Mucosa of stomach (tissue), 1 donor: ENCODE measurements around the gene ZNRF3.

Source experiments
- H3K27me3 ChIP-seq: one replicate; pipeline ENCODE4 v1.7.0; 2013; ENCODE audit warnings: mild to moderate bottlenecking, low read length; ENCODE audit not compliant: control insufficient read depth, insufficient read depth
- H3K36me3 ChIP-seq: one replicate; pipeline ENCODE4 v1.7.0; 2013; ENCODE audit warnings: low read length; ENCODE audit not compliant: control insufficient read depth, insufficient read depth
- H3K4me1 ChIP-seq: one replicate; pipeline ENCODE4 v1.7.0; 2013; ENCODE audit warnings: mild to moderate bottlenecking, low read length; ENCODE audit not compliant: control insufficient read depth, insufficient read depth
- H3K4me3 ChIP-seq: one replicate; pipeline ENCODE4 v1.7.0; 2013; ENCODE audit warnings: low read length
- H3K9ac ChIP-seq: one replicate; pipeline ENCODE4 v1.7.0; 2013; ENCODE audit warnings: mild to moderate bottlenecking, low read length, moderate library complexity
- H3K9me3 ChIP-seq: one replicate; pipeline ENCODE4 v1.7.0; 2013; ENCODE audit warnings: mild to moderate bottlenecking, low read length, moderate library complexity; ENCODE audit not compliant: control insufficient read depth
- donor health status: Pancreatic carcinoma.

Gene ZNRF3

DNA sequence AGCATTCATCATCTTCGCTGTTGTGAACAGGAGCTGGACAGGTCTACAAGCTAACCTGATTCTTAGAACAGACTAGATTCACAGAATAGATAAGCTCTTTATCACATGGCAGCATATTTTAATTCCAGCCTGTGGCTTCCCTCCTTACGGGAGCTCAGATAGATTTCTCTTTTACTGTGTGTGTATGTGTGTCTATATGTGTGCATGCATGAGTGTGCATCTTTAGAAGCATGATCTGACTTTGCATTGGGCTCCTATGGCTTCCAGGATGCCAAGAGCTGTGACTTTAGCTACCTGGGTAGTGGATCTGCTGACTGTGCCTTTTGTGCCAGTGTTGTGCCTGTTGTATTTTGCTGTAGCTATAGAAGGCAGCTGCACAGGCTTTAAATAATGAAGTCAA is 44.3 kb downstream of the ZNRF3 start:
- H3K9ac ChIP-seq, result no peak overlapping the region
- peaks cover 4% of the 10 kb centered on the region for H3K27me3 ChIP-seq
- H3K9me3 ChIP-seq, result no peaks in the 10 kb centered on the region
- no peaks in the 10 kb centered on the region for H3K36me3 ChIP-seq
- H3K4me3 ChIP-seq, result no peak overlapping the region
- H3K4me1 ChIP-seq, result peaks cover 22% of the 10 kb centered on the region

DNA sequence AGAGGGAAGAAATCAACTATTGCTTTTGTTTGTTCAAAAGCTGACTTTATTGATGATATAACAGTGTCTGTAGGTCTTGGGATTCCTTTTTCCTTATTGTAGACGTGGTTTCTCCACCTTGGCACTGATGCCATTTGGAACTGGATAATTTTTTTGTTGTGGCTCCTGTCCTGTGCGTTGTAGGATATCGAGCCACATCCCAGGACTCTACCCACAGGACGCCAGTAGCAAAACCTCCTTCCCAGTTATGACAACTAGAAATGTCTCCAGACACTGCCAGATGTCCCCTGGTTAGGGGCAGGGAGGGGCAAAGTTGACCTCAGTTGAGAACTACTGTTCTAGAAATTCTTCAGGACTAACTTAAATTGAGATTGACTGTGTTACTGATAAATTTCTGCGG is 45.8 kb downstream of the ZNRF3 start:
- no peaks in the 10 kb centered on the region for H3K36me3 ChIP-seq
- H3K9ac ChIP-seq, result no peak overlapping the region
- no peaks in the 10 kb centered on the region for H3K27me3 ChIP-seq
- no peaks in the 10 kb centered on the region for H3K9me3 ChIP-seq
- no peak overlapping the region for H3K4me3 ChIP-seq
- peaks cover 20% of the 10 kb centered on the region for H3K4me1 ChIP-seq

DNA sequence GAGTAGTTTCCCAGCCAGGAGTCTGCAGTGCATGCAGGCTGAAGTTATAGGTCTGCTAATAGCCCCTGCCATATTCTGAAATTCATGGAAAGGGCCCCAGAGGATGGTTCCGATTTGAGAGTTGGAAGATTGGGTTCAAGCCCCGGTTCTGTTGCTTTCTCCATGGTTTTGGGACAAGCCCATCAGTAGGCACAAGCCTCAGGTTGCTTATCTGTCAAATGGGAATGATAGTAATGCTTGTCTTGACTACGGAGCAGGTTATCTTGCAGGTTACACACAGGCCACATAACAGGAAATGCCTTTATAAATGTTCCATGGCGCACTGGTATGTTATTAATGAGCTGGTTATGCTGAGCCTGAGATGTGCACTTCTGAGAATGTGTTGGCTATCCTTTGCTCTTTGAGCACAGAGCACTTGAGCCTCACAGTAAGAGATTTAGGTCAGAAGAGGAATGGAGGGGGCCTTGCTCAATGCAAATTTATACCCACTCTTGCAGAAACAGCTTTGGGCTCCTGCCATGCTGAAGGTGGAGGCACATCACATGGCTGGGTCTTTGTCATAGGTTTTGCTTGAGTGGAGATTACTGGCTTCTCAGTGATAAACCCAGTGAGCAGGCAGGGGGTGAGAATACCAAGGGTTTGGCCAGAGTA is 47.1 kb downstream of the ZNRF3 start:
- Histone ChIP-seq H3K9ac (no peak overlapping the region), H3K27me3 (no peaks in the 10 kb centered on the region), H3K4me3 (no peak overlapping the region), H3K4me1 (peaks cover 18% of the 10 kb centered on the region), H3K9me3 (no peaks in the 10 kb centered on the region), H3K36me3 (no peaks in the 10 kb centered on the region)

DNA sequence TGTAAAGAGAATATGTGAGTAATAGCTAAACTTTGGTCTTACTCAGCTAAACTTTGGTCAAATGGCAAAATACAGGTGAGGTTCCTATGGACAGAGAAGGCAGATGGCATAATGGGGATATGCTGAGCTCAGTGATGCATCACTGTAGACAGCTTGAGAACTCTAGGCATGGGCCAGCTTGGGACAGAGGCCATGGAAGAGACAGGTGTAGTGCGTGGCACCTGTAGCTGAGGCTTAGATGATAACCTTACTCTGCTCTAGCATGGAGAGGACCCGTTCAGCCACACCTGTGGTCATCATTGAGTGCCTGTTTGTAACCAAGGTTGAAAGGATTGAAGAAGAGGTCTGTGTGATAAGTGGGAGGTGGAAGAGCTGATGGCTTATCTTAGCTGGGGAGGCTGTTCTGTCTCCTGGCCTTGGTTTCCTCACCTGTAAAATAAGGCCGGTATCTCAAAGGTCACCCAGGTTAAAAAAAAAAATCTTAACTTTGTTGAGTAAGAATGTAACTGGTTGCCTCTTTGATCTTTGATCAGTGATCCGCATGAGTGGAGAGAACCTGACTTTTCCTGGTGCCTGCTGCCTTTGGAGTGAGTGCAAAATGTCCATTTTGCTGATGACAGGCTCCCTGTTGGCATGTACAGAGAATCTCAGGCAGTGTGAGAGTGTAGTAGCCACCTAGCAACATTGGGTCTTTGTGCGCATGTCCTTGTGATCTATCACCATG is 48.6 kb downstream of the ZNRF3 start:
- H3K4me1 ChIP-seq, result peaks cover 18% of the 10 kb centered on the region
- H3K4me3 ChIP-seq, result no peak overlapping the region
- no peaks in the 10 kb centered on the region for H3K36me3 ChIP-seq
- no peak overlapping the region for H3K9ac ChIP-seq
- H3K27me3 ChIP-seq, result no peaks in the 10 kb centered on the region
- no peaks in the 10 kb centered on the region for H3K9me3 ChIP-seq

DNA sequence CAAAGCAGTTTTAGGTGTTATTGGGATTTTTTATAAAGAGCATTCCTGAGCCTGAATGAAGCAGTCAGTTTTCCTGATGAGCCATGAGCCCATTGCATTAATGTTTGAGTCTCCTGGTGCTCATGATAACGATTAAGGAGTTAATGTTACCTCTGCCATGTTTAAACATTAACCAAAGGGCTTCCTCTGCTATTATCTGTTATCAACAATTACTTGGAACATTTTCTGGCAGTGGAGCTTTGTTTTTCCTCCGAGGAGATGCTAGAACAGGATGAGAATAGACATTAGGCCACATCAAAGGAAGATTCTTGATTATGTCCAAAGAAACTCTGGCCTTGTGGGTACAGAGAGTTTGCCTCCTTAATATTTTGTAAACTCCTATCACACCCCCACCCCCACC is 49.9 kb downstream of the ZNRF3 start:
- Histone ChIP-seq H3K4me1 (peaks cover 18% of the 10 kb centered on the region), H3K36me3 (no peaks in the 10 kb centered on the region), H3K9me3 (no peaks in the 10 kb centered on the region), H3K9ac (no peak overlapping the region), H3K27me3 (no peaks in the 10 kb centered on the region), H3K4me3 (no peak overlapping the region)

DNA sequence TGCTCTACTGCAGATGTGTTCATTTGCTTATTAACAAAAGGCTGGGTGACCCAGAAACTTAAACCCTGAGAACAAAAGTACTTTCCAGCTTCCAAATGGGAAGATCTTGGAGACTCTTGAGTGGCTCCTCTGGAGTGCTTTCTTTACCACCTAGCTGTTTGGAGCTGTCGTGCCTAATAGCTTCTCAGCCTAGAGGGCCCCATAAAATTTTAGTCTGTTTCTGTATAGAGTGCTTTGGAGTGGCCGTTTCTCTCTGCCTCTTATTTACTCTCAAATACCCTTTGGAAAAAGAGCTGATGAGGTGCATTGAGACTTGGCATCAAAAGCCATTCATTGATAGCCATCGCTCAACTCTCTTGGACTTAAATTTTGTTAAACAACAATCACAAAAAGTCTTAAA is 50.7 kb downstream of the ZNRF3 start:
- peaks cover 18% of the 10 kb centered on the region for H3K4me1 ChIP-seq
- H3K36me3 ChIP-seq, result no peaks in the 10 kb centered on the region
- no peaks in the 10 kb centered on the region for H3K9me3 ChIP-seq
- H3K27me3 ChIP-seq, result no peaks in the 10 kb centered on the region
- H3K4me3 ChIP-seq, result no peak overlapping the region
- no peak overlapping the region for H3K9ac ChIP-seq

DNA sequence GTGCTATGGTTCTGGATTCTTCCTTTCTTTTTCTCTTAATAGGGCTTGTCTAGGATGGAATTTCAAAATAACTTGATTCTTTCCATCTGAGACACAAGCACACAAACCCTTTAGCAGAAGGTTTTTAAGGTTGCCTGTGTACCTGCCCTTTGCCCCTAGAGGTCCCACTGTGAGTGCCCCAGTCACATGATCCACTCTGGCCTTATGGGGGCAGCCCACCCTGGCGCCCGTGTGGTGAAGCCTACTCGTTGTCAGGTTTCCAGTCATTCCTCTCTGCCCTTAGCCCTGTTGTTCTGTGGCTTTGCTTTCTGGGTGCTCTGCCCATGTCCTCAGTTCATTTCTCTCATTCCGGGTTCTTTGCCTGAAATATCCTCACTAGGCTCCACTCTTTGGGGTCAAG is 51.8 kb downstream of the ZNRF3 start:
- Histone ChIP-seq H3K36me3 (no peaks in the 10 kb centered on the region), H3K27me3 (no peaks in the 10 kb centered on the region), H3K4me3 (no peak overlapping the region), H3K9me3 (no peaks in the 10 kb centered on the region), H3K4me1 (peaks cover 17% of the 10 kb centered on the region), H3K9ac (no peak overlapping the region)

DNA sequence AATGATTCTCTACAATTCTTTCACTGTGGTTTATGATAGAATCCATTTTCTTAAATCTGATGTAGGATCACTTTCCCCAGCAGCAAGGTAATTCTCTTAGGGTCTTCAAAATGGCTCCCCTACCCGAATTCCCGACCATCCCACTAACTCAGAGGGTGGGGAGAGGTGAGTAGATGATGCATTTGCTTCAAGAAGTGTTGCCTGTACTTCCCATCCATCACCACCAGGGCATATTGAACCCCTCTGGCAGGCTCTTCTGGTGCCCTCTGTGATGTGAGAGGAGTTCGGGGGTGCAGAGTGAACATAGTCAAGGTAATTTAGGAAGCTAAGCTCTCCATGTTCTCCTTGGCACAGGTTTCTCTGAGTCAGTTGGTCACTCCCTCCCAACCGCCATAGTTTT is 52.3 kb downstream of the ZNRF3 start:
- Histone ChIP-seq H3K9ac (no peak overlapping the region), H3K4me3 (no peak overlapping the region), H3K27me3 (no peaks in the 10 kb centered on the region)

DNA sequence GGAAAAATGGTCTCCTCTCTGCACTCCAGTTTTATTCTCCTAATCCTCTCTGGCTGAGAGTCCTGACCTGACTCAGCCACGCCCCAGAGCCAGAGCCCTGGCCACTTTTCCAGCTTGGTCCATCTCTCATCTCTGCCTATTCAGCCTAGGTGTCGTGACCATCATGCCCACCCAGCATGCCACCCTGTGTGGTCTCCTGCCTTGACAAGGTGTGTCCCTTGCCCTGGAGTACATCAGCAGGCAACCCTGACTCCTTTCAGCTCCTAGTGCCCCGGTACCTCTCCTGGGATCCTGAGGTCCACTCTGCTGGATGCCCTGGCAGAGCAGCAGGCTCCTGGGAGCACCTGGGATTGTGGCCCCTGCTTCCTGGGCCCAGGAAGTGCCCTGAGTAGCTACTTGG is 52.8 kb downstream of the ZNRF3 start:
- no peak overlapping the region for H3K4me3 ChIP-seq
- H3K4me1 ChIP-seq, result peaks cover 7% of the 10 kb centered on the region
- H3K27me3 ChIP-seq, result no peaks in the 10 kb centered on the region
- H3K9ac ChIP-seq, result no peak overlapping the region
- H3K36me3 ChIP-seq, result no peaks in the 10 kb centered on the region
- no peaks in the 10 kb centered on the region for H3K9me3 ChIP-seq

More for the DNA sequence above, 52.3 kb downstream of the ZNRF3 start:
- Histone ChIP-seq H3K9me3 (no peaks in the 10 kb centered on the region), H3K4me1 (peaks cover 12% of the 10 kb centered on the region), H3K36me3 (no peaks in the 10 kb centered on the region)

DNA sequence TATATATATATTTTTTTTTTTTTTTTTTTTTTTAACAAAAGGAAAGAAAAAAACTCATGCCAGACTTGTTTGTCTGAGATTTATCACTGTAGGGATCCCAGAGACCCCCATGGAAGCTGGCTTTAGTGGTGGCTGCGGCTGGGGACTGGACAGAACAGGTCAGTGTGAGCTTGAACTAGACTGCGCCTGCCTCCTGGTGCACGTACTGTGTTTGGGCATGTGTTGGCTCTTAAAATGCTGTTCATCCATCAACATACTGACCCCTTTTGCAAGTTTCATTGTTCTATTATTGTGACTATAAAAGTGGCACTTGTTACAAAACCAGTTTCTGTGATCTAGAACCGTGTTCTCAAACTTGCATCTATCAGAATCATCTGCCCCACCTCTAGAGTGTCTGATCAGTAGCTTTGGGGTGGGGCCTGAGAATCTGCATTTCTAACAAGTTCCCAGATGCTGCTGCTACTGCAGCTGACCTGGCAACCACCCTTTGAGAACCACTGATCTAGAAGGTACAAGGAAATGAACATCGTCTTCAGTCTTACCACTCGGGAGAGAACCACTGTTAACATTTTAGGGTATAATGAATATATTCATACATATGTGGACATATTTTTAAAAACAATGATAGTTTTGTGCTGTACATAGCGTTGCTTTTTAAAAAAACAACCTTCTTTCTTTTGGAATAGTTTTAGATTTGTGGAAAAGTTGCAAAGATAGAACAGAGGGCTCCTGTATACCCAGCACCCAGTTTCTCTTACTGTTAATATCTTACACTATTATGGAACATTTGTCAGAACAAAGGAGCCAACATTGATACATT is 54.0 kb downstream of the ZNRF3 start:
- no peak overlapping the region for H3K4me3 ChIP-seq
- H3K36me3 ChIP-seq, result no peaks in the 10 kb centered on the region
- H3K27me3 ChIP-seq, result no peaks in the 10 kb centered on the region
- H3K9me3 ChIP-seq, result no peaks in the 10 kb centered on the region
- peaks cover under 1% of the 10 kb centered on the region for H3K4me1 ChIP-seq
- H3K9ac ChIP-seq, result no peak overlapping the region

DNA sequence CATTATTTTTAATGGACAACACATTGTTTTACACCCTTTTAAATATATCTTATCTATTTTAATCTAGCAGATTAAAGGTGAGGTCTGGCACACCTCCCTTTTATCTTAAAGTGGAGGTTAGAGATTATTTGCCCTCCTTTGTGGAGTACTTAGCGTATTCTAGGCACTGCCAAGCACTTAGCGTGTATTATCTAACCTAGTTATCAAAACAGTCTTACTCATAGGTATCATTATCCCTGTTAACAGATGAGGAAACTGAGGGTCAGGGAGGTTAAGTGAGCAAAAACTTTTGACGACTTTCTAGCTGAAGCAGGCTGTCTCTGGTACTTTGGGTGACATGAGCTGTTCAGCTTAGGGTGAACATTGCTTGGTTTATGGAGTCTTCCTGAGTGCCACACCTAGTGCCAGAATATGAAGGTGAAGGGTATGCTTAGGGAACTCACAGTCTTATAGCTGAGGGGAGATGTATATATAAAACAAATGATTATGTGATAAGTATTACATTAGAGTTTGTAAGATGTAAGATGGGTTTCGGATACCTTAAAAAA is 55.0 kb downstream of the ZNRF3 start:
- Histone ChIP-seq H3K4me1 (no peaks in the 10 kb centered on the region), H3K9ac (no peak overlapping the region), H3K27me3 (no peaks in the 10 kb centered on the region)

DNA sequence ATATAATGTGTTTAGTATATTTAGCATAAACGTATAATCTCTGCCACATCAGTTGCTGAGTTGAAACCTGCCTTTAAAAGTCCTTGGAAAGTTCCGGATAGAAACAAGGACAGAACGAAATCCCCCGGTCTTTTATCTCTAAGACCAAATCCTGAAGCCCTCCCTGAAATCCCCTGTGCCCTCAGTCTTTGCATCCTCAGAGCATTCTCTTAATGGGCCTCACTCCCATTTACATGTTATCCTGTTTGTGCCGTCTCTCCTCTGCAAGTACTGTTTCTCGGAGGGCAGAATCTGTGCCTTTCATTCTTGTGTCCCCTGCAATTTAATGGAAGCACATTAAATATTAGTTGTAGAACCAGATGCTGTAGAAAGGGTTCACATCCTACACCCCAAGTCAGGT is 56.0 kb downstream of the ZNRF3 start:
- Histone ChIP-seq H3K27me3 (no peaks in the 10 kb centered on the region), H3K36me3 (no peaks in the 10 kb centered on the region), H3K4me1 (no peaks in the 10 kb centered on the region), H3K9me3 (no peaks in the 10 kb centered on the region), H3K4me3 (no peak overlapping the region), H3K9ac (no peak overlapping the region)

More for the DNA sequence above, 55.0 kb downstream of the ZNRF3 start:
- H3K4me3 ChIP-seq, result no peak overlapping the region
- no peaks in the 10 kb centered on the region for H3K36me3 ChIP-seq
- H3K9me3 ChIP-seq, result no peaks in the 10 kb centered on the region
